Measurements from ENCODE around the gene COQ10A. TPM values are rescaled to one million over a fixed set of nuclear protein-coding genes. Genes with fewer than 3 reads are reported as not detected.
"Not testable (repeated sequence)": the region's sequence is repeated elsewhere in the genome, so short reads cannot be mapped to it uniquely, and the experiment has no call there.

The COQ10A gene
- total and polyA plus RNA-seq, 8 donors: 9.4 to 19.8 (median 13.9) TPM

DNA sequence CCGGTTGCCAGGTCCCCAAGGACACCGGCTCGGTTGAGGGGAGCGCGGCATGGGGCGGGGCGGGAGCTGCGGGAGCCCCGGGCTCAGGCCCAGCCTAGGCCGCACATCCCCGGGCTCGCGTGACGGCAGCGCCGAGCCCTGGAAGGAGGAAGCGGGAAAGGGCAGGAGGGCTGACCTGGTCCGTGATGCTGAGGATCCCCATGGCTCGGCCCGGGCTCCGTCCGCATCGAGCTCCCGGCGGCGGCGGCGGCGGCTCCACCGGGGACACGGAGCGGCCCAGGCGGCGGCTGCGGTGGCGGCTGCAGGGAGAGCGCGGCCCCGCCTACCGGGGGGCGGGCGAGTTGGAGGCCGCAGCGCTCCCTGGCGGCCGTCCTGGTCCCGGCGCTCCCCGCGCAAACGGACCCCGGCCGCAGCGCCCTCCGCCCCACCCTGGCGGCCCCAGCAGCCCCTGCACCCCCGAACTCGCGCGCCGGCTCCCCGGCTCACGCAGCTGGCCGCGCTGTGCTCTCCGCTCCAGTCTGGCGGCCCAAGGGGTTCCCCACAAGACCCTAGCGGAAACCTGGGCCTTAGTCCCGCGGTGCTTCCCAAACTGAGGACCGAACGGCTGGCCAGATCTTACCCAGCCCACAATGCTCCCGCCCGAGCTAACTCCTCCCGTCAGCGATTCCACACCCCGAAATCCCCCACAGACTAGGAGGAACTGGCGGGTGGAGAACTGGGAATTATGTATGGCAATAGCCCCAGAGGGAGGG lies 8.5 kb upstream of the COQ10A start, which contains the start of gene ANKRD52:
ANKRD52 (minus strand) TSS at position 317 of the 752 bp plus-strand sequence; CDS start at position 202, 115 bp downstream.
- Histone ChIP-seq H3K27ac (peak within 1 kb of the TSS; percentile 86 to 90), H3K27me3 (no peaks in the 10 kb centered on the region), H3K9me3 (no peaks in the 10 kb centered on the region), H3K36me3 (peaks cover 0 to 26% of the 10 kb centered on the region in 2 donors), H3K4me1 (peaks cover 16 to 27% of the 10 kb centered on the region in 2 donors), H3K4me3 (peak within 1 kb of the TSS; percentile 95 to 96)
- peak; percentile 97 for ATAC-seq
- DNase-seq: peak; percentile 70 to 96 (median 85)
- TF ChIP-seq, protein P1, sequence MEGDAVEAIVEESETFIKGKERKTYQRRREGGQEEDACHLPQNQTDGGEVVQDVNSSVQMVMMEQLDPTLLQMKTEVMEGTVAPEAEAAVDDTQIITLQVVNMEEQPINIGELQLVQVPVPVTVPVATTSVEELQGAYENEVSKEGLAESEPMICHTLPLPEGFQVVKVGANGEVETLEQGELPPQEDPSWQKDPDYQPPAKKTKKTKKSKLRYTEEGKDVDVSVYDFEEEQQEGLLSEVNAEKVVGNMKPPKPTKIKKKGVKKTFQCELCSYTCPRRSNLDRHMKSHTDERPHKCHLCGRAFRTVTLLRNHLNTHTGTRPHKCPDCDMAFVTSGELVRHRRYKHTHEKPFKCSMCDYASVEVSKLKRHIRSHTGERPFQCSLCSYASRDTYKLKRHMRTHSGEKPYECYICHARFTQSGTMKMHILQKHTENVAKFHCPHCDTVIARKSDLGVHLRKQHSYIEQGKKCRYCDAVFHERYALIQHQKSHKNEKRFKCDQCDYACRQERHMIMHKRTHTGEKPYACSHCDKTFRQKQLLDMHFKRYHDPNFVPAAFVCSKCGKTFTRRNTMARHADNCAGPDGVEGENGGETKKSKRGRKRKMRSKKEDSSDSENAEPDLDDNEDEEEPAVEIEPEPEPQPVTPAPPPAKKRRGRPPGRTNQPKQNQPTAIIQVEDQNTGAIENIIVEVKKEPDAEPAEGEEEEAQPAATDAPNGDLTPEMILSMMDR (IDR thresholded peaks at IDR 0.05): peak; percentile 55 to 83
- intact Hi-C loops (cut with DNase I): no loop called here

DNA sequence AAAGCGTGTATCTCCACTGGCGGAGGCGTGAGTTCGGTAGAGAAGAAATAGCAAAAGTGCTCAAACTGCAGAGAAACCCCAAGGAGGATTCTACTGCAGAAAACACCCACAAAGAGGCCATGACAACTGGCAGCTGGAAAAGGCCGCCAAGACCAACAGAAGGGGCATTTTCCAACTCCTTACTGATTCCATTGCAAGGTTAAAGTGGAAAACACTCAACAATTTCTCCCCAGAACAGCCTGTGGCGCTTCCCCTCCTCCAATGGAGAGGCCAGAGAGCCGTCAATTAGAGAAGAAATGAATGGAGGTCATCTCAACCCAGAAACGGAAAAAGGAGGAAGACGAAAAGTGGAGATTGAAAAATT lies 7.9 kb upstream of the COQ10A start:
- TF ChIP-seq, protein P1 (IDR thresholded peaks at IDR 0.05): no peak
- no peak for ATAC-seq
- Histone ChIP-seq H3K27ac (peak overlapping the region; percentile 86 to 90), H3K4me3 (peak overlapping the region; percentile 95 to 96), H3K27me3 (no peaks in the 10 kb centered on the region), H3K4me1 (peaks cover 16 to 27% of the 10 kb centered on the region in 2 donors), H3K9me3 (no peaks in the 10 kb centered on the region), H3K36me3 (peaks cover 0 to 21% of the 10 kb centered on the region in 2 donors)
- DNase-seq: no peak
- intact Hi-C loops (cut with DNase I): no loop called here

DNA sequence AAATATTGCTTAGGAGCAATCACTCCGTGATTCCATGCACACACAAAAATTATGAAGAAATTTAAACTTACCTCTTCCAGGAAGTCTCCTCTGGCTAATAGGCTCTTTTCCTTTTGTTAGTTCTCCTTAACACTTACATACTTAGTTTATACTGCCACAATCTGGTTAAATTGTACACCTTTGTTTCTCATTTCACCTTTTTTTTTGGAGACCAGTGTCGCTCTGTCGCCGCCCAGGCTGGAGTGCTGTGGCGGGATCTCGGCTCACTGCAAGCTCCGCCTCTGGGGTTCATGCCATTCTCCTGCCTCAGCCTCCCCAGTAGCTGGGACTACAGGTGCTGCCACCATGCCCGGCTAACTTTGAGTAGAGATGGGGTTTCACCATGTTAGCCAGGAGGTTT lies 6.4 kb upstream of the COQ10A start:
- H3K4me3 ChIP-seq: no peak overlapping the region
- H3K27me3 ChIP-seq: no peaks in the 10 kb centered on the region
- no peak for ATAC-seq
- TF ChIP-seq, protein P1 (IDR thresholded peaks at IDR 0.05): no peak
- H3K4me1 ChIP-seq: peaks cover 16 to 27% of the 10 kb centered on the region in 2 donors
- peaks cover 0 to 5% of the 10 kb centered on the region in 2 donors for H3K36me3 ChIP-seq
- intact Hi-C loops (cut with DNase I): no loop called here
- H3K27ac ChIP-seq: no peak overlapping the region
- H3K9me3 ChIP-seq: no peaks in the 10 kb centered on the region
- DNase-seq: no peak

DNA sequence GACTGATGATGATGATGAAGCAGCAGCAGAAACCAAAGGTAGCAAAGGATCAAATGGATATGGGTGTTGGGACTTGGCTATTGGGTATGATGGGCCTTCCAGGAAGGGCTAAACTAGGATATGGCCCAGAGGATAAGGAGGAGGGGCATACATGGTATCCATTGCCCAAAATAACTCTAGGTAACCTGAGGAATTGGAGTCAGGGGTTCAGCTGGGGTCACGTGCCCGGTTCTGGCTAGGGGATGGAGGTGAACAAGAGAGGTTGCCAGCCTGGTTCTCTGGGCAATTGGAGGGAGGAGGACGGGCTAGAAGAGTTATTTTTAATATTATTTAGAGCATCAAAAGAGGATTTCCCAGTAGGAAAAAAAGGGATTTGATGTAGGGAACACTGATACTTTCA lies 5.8 kb upstream of the COQ10A start:
- DNase-seq (no peak), ATAC-seq (no peak)
- no peak overlapping the region for H3K27ac ChIP-seq
- TF ChIP-seq, protein P1 (IDR thresholded peaks at IDR 0.05): no peak
- no peaks in the 10 kb centered on the region for H3K27me3 ChIP-seq
- no peak overlapping the region for H3K4me3 ChIP-seq
- H3K4me1 ChIP-seq: peaks cover 15 to 28% of the 10 kb centered on the region in 2 donors
- intact Hi-C loops (cut with DNase I): no loop called here
- H3K36me3 ChIP-seq: no peaks in the 10 kb centered on the region
- H3K9me3 ChIP-seq: no peaks in the 10 kb centered on the region

DNA sequence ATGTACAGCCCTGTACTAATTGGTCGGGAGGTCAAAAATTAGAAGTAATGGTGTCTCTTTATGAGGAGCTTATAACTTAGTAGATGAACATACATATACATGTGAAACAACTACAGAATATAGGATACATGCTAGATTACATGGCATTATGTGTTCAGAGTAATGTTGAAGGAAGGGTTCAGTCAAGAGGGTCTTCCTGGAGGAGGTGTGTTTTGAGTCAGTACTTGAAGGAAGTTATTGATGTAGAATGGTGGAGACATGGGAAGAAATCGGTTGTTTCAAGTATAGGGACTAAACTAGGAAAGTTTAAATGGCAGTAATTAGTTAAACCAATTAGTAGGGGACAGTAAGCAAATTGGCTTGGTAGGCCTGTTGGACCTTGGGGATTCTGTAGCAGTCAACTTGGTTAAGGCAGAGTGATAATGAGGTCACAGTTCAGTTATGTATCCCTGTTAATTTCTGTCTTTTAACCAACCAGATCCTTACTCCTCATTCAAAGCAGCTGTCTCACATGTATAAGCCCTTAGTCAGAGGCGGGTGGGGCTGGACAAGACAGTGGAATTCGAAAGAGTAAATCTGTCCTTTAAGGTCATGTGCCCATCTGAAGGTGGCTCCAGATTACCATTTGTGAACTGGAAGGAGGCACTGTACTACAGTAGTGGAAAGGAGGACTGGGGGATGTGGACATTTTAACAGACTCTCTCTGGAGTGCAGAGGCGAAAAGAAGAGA lies 5.1 kb upstream of the COQ10A start:
- H3K36me3 ChIP-seq: no peaks in the 10 kb centered on the region
- intact Hi-C loops (cut with DNase I): no loop called here
- no peak for ATAC-seq
- TF ChIP-seq, protein P1 (IDR thresholded peaks at IDR 0.05): no peak
- H3K27ac ChIP-seq: no peak overlapping the region
- H3K4me3 ChIP-seq: no peak overlapping the region
- DNase-seq: no peak
- H3K4me1 ChIP-seq: peaks cover 8 to 27% of the 10 kb centered on the region in 2 donors
- H3K27me3 ChIP-seq: no peaks in the 10 kb centered on the region
- no peaks in the 10 kb centered on the region for H3K9me3 ChIP-seq

DNA sequence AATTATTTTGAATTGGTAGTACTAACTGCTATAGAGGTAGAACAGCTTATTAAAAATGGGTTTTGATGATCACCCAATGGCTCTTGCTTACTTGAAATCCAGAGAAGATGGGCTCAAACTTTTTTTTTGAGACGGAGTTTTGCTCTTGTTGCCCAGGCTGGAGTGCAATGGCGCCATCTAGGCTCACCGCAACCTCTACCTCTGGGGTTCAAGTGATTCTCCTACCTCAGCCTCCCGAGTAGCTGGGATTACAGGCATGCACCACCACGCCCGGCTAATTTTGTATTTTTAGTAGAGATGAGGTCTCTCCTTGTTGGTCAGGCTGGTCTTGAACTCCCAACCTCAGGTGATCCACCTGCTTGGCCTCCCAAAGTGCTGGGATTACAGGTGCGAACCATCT lies 3.8 kb upstream of the COQ10A start:
- ATAC-seq; H3K27me3 ChIP-seq; DNase-seq; intact Hi-C loops (cut with DNase I); H3K36me3 ChIP-seq; H3K4me3 ChIP-seq; H3K27ac ChIP-seq; H3K9me3 ChIP-seq: not testable (repeated sequence)
- peaks cover 4 to 25% of the 10 kb centered on the region in 2 donors for H3K4me1 ChIP-seq

DNA sequence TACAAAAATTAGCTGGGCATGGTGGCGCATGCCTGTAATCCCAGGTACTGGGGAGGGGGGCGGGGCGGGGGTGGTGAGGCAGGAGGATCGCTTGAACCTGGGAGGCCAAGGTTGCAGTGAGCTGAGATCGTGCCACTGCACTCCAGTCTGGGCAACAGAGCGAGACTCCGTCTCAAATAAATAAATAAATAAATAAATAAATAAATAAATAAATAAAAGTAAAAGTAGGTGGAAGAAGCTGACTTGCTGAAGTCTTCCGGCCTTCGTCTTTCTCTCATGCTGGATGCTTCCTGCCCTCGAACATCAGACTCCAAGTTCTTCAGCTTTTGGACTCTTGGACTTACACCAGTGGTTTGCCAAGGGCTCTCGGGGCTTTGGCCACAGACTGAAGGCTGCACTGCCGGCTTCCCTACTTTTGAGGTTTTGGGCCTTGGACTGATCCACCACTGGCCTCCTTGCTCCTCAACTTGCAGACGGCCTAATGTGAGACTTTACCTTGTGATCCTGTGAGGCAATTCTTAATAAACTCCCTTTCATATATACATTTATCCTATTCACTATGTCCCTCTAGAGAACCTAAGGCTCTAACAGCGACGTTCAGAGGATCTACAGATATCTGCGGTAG lies 562 bp upstream of the COQ10A start:
- intact Hi-C loops (cut with DNase I); H3K36me3 ChIP-seq: not testable (repeated sequence)

More for the DNA sequence above, 562 bp upstream of the COQ10A start:
- H3K9me3 ChIP-seq, H3K27me3 ChIP-seq, DNase-seq, ATAC-seq: not testable (repeated sequence)
- H3K4me3 ChIP-seq: peak overlapping the region; percentile 68 to 79
- peak overlapping the region; percentile 93 to 94 for H3K27ac ChIP-seq
- H3K4me1 ChIP-seq: peaks cover 4 to 18% of the 10 kb centered on the region in 2 donors
